NK-92 (cell line): ENCODE data around the gene RNF135.
"Not testable (repeated sequence)": the region's sequence is repeated elsewhere in the genome, so short reads cannot be mapped to it uniquely, and the experiment has no call there.

ENCODE experiments used
- DNase-seq: peaks from one replicate; lab custom pipeline; 2025; ENCODE audit not compliant: unreplicated experiment; lab: John Stamatoyannopoulos, UW

Gene RNF135, protein sequence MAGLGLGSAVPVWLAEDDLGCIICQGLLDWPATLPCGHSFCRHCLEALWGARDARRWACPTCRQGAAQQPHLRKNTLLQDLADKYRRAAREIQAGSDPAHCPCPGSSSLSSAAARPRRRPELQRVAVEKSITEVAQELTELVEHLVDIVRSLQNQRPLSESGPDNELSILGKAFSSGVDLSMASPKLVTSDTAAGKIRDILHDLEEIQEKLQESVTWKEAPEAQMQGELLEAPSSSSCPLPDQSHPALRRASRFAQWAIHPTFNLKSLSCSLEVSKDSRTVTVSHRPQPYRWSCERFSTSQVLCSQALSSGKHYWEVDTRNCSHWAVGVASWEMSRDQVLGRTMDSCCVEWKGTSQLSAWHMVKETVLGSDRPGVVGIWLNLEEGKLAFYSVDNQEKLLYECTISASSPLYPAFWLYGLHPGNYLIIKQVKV

DNA sequence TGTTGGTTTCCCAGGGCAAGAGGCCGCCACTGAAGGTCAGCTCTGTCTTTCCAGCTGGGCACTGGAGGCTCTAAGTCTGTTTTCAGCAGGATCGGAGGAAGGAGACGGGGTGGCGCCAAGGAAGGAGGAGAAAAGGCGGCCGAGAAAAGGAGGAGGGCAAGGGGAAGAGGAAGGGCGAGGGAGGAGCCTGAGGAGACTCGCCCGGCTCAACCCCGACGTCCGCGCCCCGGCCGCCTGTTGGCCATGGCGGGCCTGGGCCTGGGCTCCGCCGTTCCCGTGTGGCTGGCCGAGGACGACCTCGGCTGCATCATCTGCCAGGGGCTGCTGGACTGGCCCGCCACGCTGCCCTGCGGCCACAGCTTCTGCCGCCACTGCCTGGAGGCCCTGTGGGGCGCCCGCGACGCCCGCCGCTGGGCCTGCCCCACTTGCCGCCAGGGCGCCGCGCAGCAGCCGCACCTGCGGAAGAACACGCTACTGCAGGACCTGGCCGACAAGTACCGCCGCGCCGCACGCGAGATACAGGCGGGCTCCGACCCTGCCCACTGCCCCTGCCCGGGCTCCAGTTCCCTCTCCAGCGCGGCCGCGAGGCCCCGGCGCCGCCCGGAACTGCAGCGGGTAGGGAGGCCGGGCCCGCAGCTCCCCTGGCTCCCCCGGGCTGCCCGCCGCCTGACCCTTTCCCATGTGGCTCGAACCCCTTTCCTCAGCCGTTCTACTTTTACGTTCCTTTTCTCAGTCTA, at the start of gene RNF135:
Gene RNF135 (plus strand): TSS at position 209 of the 737 bp plus-strand sequence. CDS start 35 bp downstream, at position 244.
- no peak for DNase-seq

DNA sequence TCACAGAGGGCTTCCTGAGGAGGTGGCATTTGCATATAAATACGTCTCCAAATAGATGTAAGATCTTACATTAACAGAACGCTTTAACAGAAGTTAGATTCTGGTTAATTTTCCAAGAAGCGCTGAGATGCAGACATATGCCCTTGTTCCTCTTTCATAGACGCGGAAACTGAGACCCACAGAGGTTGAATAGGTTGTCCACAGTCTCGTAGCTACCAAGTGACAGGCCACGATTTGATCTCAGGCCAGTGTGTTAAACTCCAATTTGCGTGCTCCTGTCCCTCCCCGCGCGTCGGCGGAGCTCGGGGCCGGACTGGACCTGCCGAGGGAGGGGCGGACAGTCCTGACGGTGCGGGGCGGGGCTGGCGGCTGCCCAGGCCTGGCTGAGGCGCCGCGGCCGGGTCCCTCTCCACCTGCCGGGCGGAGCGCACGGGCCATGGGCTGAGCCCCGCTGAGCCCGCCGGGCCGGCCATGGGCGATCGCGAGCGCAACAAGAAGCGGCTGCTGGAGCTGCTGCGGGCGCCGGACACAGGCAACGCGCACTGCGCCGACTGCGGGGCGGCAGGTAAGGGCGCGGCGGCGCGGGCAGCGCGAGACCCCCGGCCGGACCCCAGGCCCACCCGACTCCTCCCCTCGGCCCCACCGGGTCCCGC, 49.2 kb upstream of the RNF135 start, which contains the start of gene ADAP2:
Gene ADAP2 (plus strand): TSS at position 402 of the 653 bp plus-strand sequence. CDS start 70 bp downstream, at position 472.
- DNase-seq: no peak

DNA sequence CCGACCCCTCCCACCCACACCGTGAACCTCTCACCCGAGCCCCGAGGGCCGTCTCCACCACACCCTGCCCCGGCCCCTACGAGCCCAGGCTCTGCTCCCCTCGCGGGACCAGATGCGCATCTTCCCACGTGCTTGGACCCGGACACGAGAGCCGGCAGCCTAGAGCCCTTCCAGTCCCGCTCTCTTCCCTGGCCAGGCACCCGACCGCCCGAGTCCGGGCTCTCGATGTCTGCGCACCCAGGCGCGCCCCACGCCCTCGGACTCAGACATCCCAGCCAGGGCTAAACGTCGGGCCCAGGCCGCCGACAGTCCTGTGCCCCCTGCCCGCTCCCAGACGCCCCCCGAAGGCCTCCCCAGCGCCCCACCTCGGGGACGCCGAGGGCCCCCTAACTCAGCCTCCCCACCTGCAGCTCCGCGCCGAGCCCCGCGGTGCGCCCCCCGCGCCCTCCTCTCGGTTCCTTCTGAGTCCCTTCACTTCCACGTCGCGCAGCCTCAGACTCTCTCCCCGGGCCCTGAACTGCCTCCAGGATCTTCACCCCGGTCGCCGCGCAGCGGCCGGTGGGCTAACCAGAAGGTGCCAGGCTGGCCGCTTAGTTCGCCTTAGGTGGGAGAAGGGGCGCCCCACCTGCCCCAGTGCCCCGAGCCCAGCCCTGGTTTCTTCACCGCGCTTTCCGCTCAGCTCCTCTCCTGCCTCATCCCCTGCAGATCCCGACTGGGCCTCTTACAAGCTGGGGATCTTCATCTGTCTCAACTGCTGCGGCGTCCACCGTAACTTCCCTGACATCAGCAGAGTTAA, 48.4 kb upstream of the RNF135 start:
- no peak for DNase-seq

DNA sequence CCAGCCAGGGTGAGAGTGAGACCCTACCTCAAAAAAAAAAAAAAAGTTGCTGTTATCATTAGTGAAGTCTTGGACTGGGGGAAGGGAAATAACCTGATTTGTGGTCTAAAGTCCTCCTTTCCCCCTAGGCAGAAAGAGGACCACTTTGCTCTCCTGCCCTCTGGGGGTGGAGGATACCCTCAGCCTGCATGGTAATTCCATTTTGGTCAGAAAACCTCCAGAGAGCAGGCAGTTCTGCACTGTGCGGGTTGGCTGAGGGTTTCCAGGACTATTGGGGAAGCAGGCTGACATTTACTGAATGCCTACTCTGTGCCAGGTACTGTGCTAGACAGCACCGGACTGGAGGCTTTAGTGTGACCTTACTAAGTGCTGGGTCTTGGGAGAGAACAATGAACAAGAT, 46.5 kb upstream of the RNF135 start:
- no peak for DNase-seq

DNA sequence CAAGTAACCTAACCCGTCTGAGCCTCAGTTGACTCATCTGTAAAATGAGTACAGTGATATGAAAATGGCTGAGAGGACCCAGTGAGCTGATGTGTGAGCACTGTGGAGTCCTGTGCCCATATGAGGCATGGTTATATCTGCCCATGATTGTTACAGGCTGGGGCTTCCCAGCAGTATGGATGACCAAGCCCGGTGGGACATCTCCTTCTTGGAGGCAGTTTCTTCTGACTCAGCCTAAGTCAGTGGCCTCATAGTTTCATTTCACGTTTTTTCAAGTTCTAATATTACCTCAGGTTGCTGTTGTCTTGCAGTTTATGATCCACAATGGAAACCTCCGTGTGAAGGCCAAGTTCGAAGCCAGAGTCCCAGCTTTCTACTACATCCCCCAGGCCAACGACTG, 44.3 kb upstream of the RNF135 start:
- no peak for DNase-seq

DNA sequence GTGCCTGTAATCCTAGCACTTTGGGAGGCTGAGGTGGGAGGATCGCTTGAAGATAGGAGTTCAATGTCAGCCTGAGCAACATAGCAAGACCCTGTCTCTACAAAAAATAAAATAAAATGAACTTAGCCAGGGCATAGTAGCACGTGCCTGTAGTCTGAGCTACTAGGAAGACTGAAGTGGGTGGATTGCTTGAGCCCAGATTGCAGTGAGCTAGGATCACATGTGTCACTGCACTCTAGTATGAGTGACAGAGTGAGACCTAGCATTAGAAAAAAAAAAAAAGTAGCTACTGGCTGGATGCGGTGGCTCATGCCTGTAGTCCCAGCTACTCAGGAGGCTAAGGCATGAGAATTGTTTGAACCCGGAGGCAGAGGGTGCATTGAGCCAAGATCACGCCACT, 43.1 kb upstream of the RNF135 start:
- DNase-seq: no peak

DNA sequence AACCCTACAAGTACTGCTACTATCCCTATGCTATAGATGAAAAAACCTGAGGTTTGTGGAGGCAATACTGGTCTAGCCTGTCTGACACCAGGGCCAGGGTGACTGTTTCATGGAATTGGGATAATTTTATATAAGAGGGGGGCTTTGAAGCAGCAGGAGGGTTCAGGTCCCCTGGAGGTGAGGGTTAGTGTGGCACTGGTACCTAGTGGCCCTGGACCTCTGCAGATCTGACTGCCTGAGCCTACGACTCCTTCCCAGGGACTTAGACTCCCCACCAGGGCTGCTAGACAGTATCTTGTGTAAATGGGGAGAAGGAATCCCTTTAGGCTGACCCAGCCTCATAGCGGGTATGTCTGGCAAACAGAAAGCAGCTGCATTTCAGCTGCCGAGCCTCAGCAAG, 42.3 kb upstream of the RNF135 start:
- no peak for DNase-seq

DNA sequence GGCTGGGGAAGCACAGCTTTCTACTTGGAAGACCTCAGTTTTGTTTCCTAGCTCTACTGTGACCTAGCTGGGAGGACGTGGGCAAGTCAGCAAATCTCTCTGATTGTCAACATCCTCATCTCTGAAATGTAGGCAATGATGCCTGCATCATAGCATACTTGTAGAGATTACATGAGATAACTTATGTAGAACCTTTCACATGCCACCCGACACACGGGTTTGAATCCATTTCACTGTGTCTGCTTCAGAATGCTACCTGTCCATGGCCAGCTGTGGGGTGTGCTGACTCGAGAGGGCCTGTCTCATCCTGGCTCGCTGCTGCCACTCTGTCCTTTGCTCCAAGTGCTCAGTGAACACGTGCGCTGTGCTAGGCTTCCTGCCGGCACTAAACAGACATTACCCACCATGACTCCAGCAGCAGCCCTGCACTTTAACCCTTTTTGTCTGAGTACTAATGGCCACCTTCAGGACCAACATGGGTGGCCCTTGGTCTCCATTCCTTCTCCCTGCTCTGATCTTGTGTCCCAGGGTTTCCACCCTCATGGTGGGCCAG, 41.7 kb upstream of the RNF135 start:
- DNase-seq: no peak

DNA sequence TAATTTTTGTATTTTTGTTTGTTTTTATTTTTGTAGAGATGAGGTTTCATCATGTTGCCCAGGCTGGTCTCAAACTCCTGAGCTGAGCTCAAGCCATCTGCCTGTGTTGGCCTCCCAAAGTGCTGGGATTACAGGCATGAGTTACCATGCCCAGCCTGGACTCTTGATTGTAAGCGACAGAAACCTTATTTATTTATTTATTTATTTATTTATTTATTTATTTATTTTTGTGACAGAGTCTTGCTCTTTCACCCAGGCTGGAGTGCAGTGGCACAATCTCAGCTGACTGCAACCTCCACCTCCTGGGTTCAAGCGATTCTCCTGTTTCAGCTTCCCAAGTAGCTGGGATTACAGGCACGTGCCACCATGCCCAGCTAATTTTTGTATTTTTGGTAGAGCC, 41.0 kb upstream of the RNF135 start:
- DNase-seq: not testable (repeated sequence)

DNA sequence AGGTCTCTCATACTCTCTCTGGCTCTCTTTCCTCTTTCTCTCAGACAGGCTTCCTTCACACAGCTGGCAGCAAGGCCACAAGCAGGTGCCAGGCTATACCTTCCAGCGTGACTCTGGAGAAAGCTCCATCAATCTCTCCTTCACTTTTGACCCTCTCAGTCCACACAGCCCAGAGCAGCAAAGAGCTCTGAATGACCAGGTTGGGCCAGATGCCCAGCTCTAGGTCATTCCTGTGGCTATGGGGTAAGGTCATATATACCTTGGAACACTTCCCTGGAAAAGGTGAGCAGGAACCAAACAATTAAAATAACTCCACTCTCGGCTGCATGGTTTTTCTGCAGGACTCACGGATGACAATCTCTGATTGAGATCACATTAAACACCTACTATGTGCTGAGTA, 40.3 kb upstream of the RNF135 start:
- DNase-seq: no peak

DNA sequence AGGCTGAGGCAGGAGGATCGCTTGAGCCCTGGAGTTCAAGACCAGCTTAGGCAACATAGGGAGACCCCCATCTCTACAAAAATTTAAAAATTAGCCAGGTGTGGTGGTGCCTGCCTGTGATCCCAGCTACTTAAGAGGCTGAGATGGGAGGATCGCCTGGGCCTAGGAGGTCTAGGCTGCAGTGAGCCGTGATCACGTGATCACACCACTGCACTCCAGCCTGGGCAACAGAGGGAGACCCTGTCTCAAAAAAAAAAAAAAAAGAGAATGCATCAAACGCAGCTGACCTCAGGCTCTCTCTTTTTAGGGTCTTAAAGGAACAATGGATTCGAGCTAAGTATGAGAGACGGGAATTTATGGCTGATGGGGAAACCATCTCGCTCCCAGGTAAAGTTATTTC, 39.3 kb upstream of the RNF135 start:
- not testable (repeated sequence) for DNase-seq

DNA sequence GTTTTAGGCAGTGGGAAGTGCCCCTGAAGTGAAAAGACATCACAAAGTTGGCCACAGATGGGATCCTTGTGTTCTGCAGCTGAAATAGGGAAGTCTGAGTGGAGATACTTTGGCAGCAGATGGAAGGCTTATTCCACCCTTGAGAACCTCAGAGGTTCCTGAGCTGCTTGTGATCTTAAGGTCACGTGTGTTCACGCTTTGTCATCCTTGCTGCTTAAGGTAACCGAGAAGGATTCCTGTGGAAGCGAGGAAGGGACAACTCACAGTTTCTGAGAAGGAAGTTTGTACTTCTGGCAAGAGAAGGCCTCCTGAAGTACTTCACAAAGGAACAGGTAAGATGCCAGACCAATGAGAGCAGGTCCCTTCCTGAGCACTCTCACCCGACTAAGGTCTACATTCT, 36.9 kb upstream of the RNF135 start:
- DNase-seq: no peak

DNA sequence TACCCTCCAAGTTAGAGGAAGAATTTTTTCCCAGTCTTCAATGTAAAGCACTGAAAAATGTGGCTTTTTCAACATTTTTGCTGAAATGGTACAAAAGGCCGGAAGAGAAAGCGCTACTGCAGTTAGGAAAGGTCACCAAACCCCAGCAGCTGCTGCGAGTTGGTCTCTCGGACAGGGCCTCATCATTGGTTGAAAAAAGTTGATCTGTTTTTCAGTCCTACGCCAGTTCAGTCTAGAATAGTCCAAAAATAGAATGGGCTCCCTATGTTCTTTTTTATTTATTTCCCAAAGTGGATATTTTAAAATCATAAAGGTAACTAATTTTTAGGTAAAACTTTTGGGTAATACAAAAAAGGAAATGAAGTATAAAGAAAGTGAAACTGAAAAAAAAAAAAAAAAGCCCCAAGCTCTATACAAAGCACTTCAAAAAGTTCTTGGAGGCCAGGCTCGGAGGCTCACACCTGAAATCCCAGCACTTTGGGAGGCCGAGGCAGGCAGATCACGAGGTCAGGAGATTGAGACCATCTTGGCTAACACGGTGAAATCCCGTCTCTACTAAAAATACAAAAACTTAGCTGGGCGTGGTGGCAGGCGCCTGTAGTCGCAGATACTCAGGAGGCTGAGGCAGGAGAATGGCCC, 31.7 kb upstream of the RNF135 start:
- no peak for DNase-seq

DNA sequence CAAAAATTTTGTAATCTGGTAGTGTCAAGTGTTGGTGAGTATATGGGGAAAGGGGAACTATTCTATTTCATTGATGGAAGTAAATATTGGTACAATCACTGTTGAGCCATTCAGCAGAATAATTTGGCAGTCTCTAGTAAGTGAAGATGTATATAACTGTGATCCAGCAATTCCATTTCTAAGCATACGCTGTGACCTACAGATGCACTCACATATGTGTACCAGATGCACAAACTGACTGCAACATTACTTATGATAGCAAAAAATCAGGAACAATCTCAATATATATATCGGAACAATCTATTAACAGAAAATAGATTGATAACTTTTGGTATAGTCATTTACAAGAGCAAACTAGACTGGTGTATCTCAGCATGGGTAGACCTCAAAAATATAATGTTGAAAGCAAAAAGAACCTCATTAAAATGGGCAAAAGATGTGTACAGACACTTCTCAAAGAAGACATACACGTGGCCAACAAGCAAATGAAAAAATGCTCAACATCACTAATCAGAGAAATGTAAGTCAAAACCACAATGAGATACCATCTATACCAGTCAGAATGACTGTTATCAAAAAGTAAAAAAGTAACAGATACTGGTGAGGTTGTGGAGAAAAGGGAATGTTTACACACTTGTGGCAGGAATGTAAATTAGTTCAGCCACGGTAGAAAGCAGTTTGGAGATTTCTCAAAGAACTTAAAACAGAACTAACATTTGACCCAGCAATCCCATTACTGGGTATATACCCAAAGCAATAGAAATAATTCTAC, 28.3 kb upstream of the RNF135 start:
- no peak for DNase-seq

DNA sequence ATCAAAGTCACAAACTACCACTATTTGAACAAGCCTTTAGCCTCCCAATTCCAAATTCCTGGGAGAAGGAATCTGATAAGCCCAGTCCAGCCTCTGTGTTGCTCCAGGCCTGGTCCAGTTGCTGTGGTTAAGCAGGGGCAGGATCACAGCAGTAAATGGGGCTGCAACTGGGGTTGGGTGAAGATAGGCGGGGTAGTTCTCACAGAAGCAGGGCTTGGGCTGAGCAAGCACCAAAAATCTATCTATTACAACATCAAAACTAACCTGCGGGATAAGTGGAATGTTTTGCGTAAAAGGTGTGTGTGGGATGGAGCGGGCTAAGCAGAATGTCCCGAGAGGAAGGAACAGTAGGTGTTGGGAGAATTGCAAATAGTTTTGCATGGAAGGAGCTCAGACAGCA, 23.0 kb upstream of the RNF135 start:
- no peak for DNase-seq

DNA sequence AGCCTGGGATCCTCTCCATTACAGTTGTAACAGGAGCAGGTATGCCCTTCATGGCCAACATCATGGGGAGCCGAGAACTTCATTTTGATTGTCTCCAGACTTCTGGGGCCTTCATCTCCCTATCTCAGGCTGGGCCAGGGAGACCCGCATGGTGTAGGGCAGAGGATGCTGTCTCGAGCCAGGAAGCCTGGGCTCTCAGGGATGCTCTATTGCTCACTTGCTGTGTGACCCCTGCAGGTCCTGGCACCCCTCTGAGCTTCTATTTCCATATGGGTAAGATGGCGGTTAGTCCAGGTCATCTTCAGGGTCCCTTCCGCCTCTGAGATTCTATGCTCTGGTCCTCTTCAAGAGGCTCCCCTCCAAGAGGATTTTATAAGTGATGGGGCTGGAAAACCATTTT, 20.6 kb upstream of the RNF135 start:
- no peak for DNase-seq

DNA sequence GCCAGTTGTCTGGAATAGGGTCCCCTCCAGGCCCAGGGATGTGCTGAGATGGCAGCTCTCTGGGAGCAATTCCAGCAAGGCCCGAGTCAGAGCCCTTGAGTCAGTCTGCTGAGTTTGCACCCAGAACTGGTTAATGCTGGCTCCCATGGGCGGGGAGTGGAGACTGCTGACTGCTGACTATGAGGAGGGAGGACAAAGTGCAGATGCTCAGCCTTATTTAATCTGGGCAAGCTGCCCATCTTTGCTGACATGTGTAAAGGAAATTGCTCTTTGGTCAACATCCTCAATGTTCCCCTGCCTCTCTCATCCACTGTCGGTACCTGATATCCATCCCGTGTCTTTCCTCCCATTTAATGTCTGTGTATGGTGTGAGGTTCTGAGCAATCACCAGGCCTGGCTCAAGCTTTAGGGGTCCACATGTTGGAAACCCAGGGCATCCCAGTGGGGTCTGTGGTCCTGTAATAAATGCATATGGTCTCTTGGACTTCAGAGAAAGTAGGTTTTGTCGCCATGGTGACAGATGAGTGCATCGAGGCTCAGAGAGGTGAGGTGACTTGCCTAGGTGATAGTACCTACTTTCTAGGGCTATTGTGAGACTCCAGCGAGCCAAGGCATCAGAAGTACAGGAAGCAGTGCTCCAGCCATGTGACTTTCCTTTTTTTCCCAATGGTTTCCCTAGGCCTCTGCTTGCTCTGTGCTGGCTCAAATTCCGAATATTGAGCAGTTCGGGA, 20.0 kb upstream of the RNF135 start:
- DNase-seq: no peak

DNA sequence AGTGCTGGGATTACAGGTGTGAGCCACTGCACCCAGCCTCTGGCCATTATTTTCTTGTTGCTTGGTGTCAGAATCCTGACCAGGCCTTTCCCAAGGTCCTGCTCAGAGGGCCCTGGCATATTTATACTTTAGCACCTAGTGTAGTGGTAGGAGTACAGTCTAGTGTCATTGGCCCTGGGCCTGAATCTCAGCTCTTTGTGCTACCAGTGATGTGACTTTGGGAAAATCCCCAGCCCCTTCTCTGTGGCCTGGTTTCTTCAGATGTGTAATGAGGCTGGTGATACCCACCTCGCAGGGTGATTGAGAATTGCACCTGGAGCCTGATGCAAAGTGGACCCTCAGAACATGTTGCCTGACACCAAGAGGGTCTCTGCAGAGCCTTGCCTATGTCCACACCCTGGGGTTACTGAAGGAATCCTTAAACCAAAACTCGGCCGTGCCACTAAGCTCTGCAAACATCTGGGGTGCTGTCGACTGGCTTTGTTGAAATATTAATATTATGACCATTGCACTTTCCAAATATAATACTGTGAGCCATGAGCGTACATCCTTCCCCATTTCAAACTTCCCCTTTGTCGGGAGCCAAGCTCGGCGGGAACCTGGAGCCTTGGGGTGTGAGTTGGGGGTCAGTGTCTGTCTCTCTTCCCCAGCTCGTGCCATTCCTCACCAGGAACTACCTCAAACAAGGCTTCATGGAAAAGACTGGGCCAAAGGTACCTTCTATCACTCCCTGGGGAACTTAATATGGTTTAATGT, 18.0 kb upstream of the RNF135 start:
- DNase-seq: no peak
